Subcutaneous abdominal adipose tissue (tissue), 5 donors: Measurements from ENCODE around the gene USP17L17.
"Not testable (repeated sequence)": the region's sequence is repeated elsewhere in the genome, so short reads cannot be mapped to it uniquely, and the experiment has no call there.

Experiments
- H3K27ac ChIP-seq: one replicate; pipeline ENCODE4 v1.7.0; 2013; ENCODE audit warnings: low read depth, mild to moderate bottlenecking, inconsistent platforms, low read length, moderate library complexity
- H3K27me3 ChIP-seq, 5 donors: one replicate each; pipeline ENCODE4 v1.7.0; 2013; ENCODE audit warnings: low read length in 5 of 5, inconsistent platforms in 1 of 5; ENCODE audit not compliant: control insufficient read depth in 5 of 5, insufficient read depth in 4 of 5
- H3K36me3 ChIP-seq, 5 donors: one replicate each; pipeline ENCODE4 v1.7.0; 2013; ENCODE audit warnings: low read length in 5 of 5; ENCODE audit not compliant: control insufficient read depth in 5 of 5, insufficient read depth in 5 of 5
- H3K4me1 ChIP-seq, 5 donors: one replicate each; pipeline ENCODE4 v1.7.0; 2013; ENCODE audit warnings: low read length in 5 of 5, mild to moderate bottlenecking in 3 of 5, moderate library complexity in 1 of 5; ENCODE audit not compliant: control insufficient read depth in 5 of 5, insufficient read depth in 5 of 5
- H3K4me3 ChIP-seq, 5 donors: one replicate each; pipeline ENCODE4 v1.7.0; 2013; ENCODE audit warnings: low read length in 5 of 5, low read depth in 1 of 5
- H3K9ac ChIP-seq, 5 donors: one replicate each; pipeline ENCODE4 v1.7.0; 2013; ENCODE audit warnings: low read length in 5 of 5, mild to moderate bottlenecking in 4 of 5, moderate library complexity in 3 of 5
- H3K9me3 ChIP-seq, 5 donors: one replicate each; pipeline ENCODE4 v1.7.0; 2013; ENCODE audit warnings: low read length in 5 of 5; ENCODE audit not compliant: control insufficient read depth in 5 of 5
- donor health status: healthy.
- donor health status: healthy.
- donor health status: healthy.
- donor health status: healthy.
- donor health status: healthy.

Gene USP17L17

DNA sequence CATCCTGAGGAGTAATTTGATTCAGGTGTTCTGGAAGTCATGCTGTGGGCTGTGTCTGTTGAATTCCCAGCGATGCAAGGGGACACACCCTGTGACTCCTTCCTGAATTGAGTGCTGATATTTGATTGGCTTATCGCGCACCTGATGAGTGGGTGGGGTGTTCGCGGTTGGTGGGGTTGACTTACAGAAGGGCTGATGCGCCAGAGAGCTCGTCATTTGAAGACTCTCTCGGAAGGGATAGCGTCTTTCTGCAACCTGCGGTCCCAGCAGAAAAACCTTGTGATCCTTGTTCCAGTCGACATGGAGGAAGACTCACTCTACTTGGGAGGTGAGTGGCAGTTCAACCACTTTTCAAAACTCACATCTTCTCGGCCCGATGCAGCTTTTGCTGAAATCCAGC lies 9.4 kb downstream of the USP17L17 start, which contains the start of gene USP17L19:
Gene USP17L19 (plus strand): TSS at position 301 of the 400 bp plus-strand sequence. CDS start 0 bp downstream, at position 301.
- not testable (repeated sequence) for H3K4me1 ChIP-seq, H3K27ac ChIP-seq, H3K27me3 ChIP-seq, H3K4me3 ChIP-seq, H3K9me3 ChIP-seq, H3K36me3 ChIP-seq, H3K9ac ChIP-seq

DNA sequence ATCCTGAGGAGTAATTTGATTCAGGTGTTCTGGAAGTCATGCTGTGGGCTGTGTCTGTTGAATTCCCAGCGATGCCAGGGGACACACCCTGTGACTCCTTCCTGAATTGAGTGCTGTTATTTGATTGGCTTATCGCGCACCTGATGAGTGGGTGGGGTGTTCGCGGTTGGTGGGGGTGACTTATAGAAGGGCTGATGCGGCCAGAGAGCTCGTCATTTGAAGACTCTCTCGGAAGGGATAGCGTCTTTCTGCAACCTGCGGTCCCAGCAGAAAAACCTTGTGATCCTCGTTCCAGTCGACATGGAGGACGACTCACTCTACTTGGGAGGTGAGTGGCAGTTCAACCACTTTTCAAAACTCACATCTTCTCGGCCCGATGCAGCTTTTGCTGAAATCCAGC lies 14.1 kb downstream of the USP17L17 start, which contains the start of gene USP17L20:
Gene USP17L20 (plus strand): TSS at position 301 of the 400 bp plus-strand sequence. CDS start 0 bp downstream, at position 301.
- H3K4me3 ChIP-seq, H3K27ac ChIP-seq, H3K4me1 ChIP-seq, H3K9ac ChIP-seq, H3K9me3 ChIP-seq, H3K36me3 ChIP-seq, H3K27me3 ChIP-seq: not testable (repeated sequence)

DNA sequence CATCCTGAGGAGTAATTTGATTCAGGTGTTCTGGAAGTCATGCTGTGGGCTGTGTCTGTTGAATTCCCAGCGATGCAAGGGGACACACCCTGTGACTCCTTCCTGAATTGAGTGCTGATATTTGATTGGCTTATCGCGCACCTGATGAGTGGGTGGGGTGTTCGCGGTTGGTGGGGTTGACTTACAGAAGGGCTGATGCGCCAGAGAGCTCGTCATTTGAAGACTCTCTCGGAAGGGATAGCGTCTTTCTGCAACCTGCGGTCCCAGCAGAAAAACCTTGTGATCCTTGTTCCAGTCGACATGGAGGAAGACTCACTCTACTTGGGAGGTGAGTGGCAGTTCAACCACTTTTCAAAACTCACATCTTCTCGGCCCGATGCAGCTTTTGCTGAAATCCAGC lies 18.9 kb downstream of the USP17L17 start, which contains the start of gene USP17L21:
Gene USP17L21 (plus strand): TSS at position 301 of the 400 bp plus-strand sequence. CDS start 0 bp downstream, at position 301.
- not testable (repeated sequence) for H3K4me3 ChIP-seq, H3K27ac ChIP-seq, H3K4me1 ChIP-seq, H3K9ac ChIP-seq, H3K36me3 ChIP-seq, H3K9me3 ChIP-seq, H3K27me3 ChIP-seq

DNA sequence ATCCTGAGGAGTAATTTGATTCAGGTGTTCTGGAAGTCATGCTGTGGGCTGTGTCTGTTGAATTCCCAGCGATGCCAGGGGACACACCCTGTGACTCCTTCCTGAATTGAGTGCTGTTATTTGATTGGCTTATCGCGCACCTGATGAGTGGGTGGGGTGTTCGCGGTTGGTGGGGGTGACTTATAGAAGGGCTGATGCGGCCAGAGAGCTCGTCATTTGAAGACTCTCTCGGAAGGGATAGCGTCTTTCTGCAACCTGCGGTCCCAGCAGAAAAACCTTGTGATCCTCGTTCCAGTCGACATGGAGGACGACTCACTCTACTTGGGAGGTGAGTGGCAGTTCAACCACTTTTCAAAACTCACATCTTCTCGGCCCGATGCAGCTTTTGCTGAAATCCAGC lies 23.6 kb downstream of the USP17L17 start, which contains the start of gene USP17L22:
Gene USP17L22 (plus strand): TSS at position 301 of the 400 bp plus-strand sequence. CDS start 0 bp downstream, at position 301.
- H3K36me3 ChIP-seq, H3K4me1 ChIP-seq, H3K4me3 ChIP-seq, H3K27ac ChIP-seq, H3K9ac ChIP-seq, H3K27me3 ChIP-seq, H3K9me3 ChIP-seq: not testable (repeated sequence)

DNA sequence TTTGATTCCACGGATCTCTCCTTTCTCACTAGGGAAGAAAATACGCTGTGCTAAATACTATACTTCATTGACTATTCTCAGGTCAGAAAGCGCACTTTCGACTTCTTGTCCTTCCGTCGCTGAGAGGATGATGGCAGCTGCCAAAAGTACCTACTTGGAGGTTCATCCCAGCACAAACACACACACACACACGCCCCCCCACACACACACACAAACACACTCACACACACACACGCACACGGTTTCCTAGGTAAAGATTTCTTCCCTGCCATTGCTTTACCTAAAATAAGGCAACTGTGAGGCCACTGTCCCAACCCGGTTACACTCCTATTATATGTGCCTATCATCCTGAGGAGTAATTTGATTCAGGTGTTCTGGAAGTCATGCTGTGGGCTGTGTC lies 28.0 kb downstream of the USP17L17 start:
- H3K27me3 ChIP-seq, H3K9me3 ChIP-seq: not testable (repeated sequence)

More for the DNA sequence above, 28.0 kb downstream of the USP17L17 start:
- not testable (repeated sequence) for H3K36me3 ChIP-seq, H3K9ac ChIP-seq, H3K27ac ChIP-seq, H3K4me3 ChIP-seq, H3K4me1 ChIP-seq
